Ectodermal cell (in vitro differentiated cells): ENCODE data around the gene DMD.

Experiments
- H3K27ac ChIP-seq: 2 replicates; pipeline ENCODE4 v1.7.0; 2013; ENCODE audit warnings: mild to moderate bottlenecking, low read depth, low read length; ENCODE audit not compliant: insufficient read depth, poor library complexity, severe bottlenecking
- H3K27me3 ChIP-seq: 2 replicates; pipeline ENCODE4 v1.7.0; 2013; ENCODE audit warnings: mild to moderate bottlenecking, low read length; ENCODE audit not compliant: insufficient read depth, control insufficient read depth, poor library complexity, severe bottlenecking
- H3K36me3 ChIP-seq: one replicate; pipeline ENCODE4 v1.7.0; 2013; ENCODE audit warnings: low read length; ENCODE audit not compliant: control insufficient read depth, insufficient read depth
- H3K4me1 ChIP-seq: one replicate; pipeline ENCODE4 v1.7.0; 2013; ENCODE audit warnings: low read length; ENCODE audit not compliant: control insufficient read depth, insufficient read depth
- H3K4me3 ChIP-seq: 2 replicates; pipeline ENCODE4 v1.7.0; 2013; ENCODE audit warnings: low read depth, low read length, control low read depth; ENCODE audit not compliant: insufficient read depth
- H3K9me3 ChIP-seq: 2 replicates; pipeline ENCODE4 v1.7.0; 2013; ENCODE audit warnings: mild to moderate bottlenecking, low read length, moderate library complexity; ENCODE audit not compliant: control insufficient read depth
- WGBS, 2 experiments: methylation state at CpG; one replicate each; pipeline ENCODE4 v1.1.7; 2013; ENCODE audit warnings: missing lambda C conversion rate in 2 of 2; 5-methylcytosine and 5-hydroxymethylcytosine counted together

The DMD gene

GRCh38 chrX:31711166-31711565 is 1500.2 kb downstream of the DMD start:
- Histone ChIP-seq H3K4me1 (no peaks in the 10 kb centered on the region), H3K27ac (no peak overlapping the region), H3K36me3 (no peaks in the 10 kb centered on the region), H3K9me3 (no peaks in the 10 kb centered on the region), H3K4me3 (no peak overlapping the region), H3K27me3 (no peaks in the 10 kb centered on the region)
- 85 to 88% methylated on average over 1 to 2 of the region's 2 CpGs for WGBS, 2 experiments

DNA sequence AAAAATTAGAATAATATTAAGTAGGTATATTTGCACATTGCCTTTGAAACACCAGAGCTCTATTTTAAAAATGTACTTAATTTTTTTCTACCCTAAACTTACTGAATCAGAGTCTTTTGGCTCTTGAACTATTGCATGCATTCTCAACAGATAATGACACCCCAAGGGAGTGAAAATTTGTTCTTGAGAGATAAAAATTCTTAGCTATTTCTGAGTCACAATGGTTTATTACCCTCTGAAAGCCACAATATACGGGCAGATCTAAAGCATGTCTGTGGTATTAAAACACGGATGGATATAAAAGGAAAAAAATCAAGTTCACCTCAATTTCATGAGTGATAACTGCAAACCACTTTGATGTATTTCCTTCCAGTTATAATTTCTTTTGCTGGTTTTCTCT is 1503.2 kb downstream of the DMD start:
- no peak overlapping the region for H3K4me3 ChIP-seq
- H3K4me1 ChIP-seq, result no peaks in the 10 kb centered on the region
- no peaks in the 10 kb centered on the region for H3K9me3 ChIP-seq
- no peaks in the 10 kb centered on the region for H3K36me3 ChIP-seq
- 100% methylated on average over 1 to 2 of the region's 2 CpGs for WGBS, 2 experiments
- no peak overlapping the region for H3K27ac ChIP-seq
- no peaks in the 10 kb centered on the region for H3K27me3 ChIP-seq

DNA sequence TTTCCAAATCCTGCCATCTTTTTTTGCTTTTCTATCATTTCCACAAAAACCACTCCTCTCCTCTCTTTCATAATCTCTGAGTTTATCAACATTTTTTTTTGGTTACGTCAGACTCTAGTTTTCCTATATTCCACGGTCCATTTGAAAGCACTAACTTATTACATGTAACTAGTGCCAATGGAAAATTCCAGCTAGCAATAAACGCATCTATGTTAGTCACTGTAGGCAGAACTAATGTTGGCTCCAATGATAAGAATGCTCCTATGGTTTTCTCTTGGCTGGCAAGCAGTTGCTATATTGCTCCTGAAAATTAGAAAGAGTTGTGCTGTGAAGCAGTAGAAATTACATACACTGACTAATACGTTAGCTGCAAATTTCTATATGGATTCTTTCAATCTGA is 1504.9 kb downstream of the DMD start:
- Histone ChIP-seq H3K4me1 (no peaks in the 10 kb centered on the region), H3K27ac (no peak overlapping the region), H3K27me3 (no peaks in the 10 kb centered on the region), H3K9me3 (no peaks in the 10 kb centered on the region), H3K36me3 (no peaks in the 10 kb centered on the region), H3K4me3 (no peak overlapping the region)
- WGBS, 2 experiments, result 97 to 98% methylated on average over 3 to 4 of the region's 4 CpGs

DNA sequence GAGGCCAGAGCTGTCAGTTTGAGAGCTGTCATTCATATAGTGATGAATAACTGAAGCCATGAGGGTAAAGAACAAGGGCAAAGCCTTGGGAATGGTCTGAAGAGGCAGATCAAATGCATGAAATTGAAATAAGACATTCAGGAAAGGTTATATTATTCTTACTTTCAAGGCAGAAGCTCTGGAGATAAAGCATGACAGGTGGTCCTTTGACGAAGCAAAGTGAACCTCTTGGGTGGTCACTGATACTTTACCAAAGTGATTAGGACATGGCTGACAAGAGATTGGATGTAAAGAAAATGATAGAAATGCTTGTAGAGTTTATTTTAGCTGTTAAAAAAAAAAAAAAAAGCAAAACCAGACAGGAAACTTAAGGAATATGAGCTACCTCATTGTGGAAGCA is 1505.5 kb downstream of the DMD start:
- no peaks in the 10 kb centered on the region for H3K36me3 ChIP-seq
- WGBS, 2 experiments, result 88 to 93% methylated on average over 1 of the region's 1 CpG
- H3K27ac ChIP-seq, result no peak overlapping the region
- H3K4me1 ChIP-seq, result no peaks in the 10 kb centered on the region
- H3K9me3 ChIP-seq, result no peaks in the 10 kb centered on the region
- no peak overlapping the region for H3K4me3 ChIP-seq
- H3K27me3 ChIP-seq, result no peaks in the 10 kb centered on the region

GRCh38 chrX:31704938-31705337 is 1506.4 kb downstream of the DMD start:
- 92 to 96% methylated on average over 1 of the region's 2 CpGs for WGBS, 2 experiments
- no peaks in the 10 kb centered on the region for H3K9me3 ChIP-seq
- no peaks in the 10 kb centered on the region for H3K4me1 ChIP-seq
- H3K27ac ChIP-seq, result no peak overlapping the region
- H3K4me3 ChIP-seq, result no peak overlapping the region
- no peaks in the 10 kb centered on the region for H3K27me3 ChIP-seq
- no peaks in the 10 kb centered on the region for H3K36me3 ChIP-seq

DNA sequence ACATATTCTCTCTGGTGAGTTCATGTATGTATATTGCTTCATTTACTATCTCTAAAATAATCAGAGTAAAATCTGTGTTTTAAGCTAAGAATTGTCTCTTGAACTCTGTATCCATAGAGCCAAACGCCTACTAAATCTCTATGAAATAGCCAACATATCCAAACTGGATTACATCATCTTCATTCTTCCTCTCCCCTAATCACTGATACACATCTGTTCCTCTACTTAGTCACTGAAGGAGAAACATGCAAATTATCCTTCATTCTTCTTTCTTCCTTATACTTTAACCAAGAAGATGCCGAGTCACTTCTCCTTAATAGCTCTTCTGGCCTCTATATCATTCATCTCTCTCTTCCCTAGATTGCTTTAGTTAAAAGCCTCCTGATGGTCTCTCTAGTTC is 1509.1 kb downstream of the DMD start:
- no peaks in the 10 kb centered on the region for H3K27me3 ChIP-seq
- no peaks in the 10 kb centered on the region for H3K4me1 ChIP-seq
- no peaks in the 10 kb centered on the region for H3K36me3 ChIP-seq
- H3K27ac ChIP-seq, result no peak overlapping the region
- WGBS, 2 experiments, result 86 to 95% methylated on average over 2 of the region's 2 CpGs
- no peaks in the 10 kb centered on the region for H3K9me3 ChIP-seq
- H3K4me3 ChIP-seq, result no peak overlapping the region

- no peaks in the 10 kb centered on the region for H3K9me3 ChIP-seq
- no peaks in the 10 kb centered on the region for H3K36me3 ChIP-seq
- 89 to 94% methylated on average over 3 to 5 of the region's 7 CpGs for WGBS, 2 experiments
- H3K4me1 ChIP-seq, result no peaks in the 10 kb centered on the region
- no peak overlapping the region for H3K4me3 ChIP-seq
- no peaks in the 10 kb centered on the region for H3K27me3 ChIP-seq
- no peak overlapping the region for H3K27ac ChIP-seq
Measured at GRCh38 chrX:31697294-31697916, 1513.9 kb downstream of the DMD start.

GRCh38 chrX:31679861-31680260 is 1531.5 kb downstream of the DMD start:
- Histone ChIP-seq H3K27me3 (no peaks in the 10 kb centered on the region), H3K27ac (no peak overlapping the region)

GRCh38 chrX:31670245-31670644 is 1541.1 kb downstream of the DMD start:
- H3K4me3 ChIP-seq, result no peak overlapping the region
- no peaks in the 10 kb centered on the region for H3K36me3 ChIP-seq
- H3K9me3 ChIP-seq, result no peaks in the 10 kb centered on the region
- no peaks in the 10 kb centered on the region for H3K27me3 ChIP-seq
- no peak overlapping the region for H3K27ac ChIP-seq
- H3K4me1 ChIP-seq, result no peaks in the 10 kb centered on the region
- 74 to 86% methylated on average over 3 of the region's 3 CpGs for WGBS, 2 experiments

More at GRCh38 chrX:31679861-31680260, 1531.5 kb downstream of the DMD start:
- no peaks in the 10 kb centered on the region for H3K4me1 ChIP-seq
- H3K4me3 ChIP-seq, result no peak overlapping the region
- no peaks in the 10 kb centered on the region for H3K9me3 ChIP-seq
- no peaks in the 10 kb centered on the region for H3K36me3 ChIP-seq

GRCh38 chrX:31665454-31665853 is 1545.9 kb downstream of the DMD start:
- Histone ChIP-seq H3K27ac (no peak overlapping the region), H3K36me3 (no peaks in the 10 kb centered on the region), H3K27me3 (no peaks in the 10 kb centered on the region), H3K9me3 (no peaks in the 10 kb centered on the region), H3K4me1 (no peaks in the 10 kb centered on the region), H3K4me3 (no peak overlapping the region)
- 88 to 90% methylated on average over 2 to 3 of the region's 4 CpGs for WGBS, 2 experiments

- WGBS, 2 experiments, result 76 to 84% methylated on average over 6 of the region's 6 CpGs
- no peaks in the 10 kb centered on the region for H3K36me3 ChIP-seq
- no peaks in the 10 kb centered on the region for H3K27me3 ChIP-seq
- H3K4me1 ChIP-seq, result no peaks in the 10 kb centered on the region
- H3K27ac ChIP-seq, result no peak overlapping the region
- H3K4me3 ChIP-seq, result no peak overlapping the region
- H3K9me3 ChIP-seq, result no peaks in the 10 kb centered on the region
Measured at GRCh38 chrX:31663172-31663571, 1548.2 kb downstream of the DMD start.
